Measurements from ENCODE around the gene SIPA1.
A peak's percentile ranks its signal among the peaks of the same experiment; 100 is the strongest.

Gene SIPA1

GRCh38 chr11:65637794-65638419 is at the start of gene SIPA1:
Gene SIPA1, plus strand, starts transcription at chr11:65638101. Its CDS starts 2,821 bp downstream, at chr11:65640922.
- peak within 1 kb of the TSS; percentile 47 to 98 (median 86) for H3K27ac ChIP-seq

GRCh38 chr11:65588199-65589054 is 49.5 kb upstream of the SIPA1 start:
- no peak overlapping the region for H3K4me3 ChIP-seq
- peak overlapping the region in 20 of 21 experiments; percentile 17 to 86 (median 68) for H3K27ac ChIP-seq

More at GRCh38 chr11:65637794-65638419, at the start of gene SIPA1:
- H3K4me3 ChIP-seq: peak within 1 kb of the TSS; percentile 48 to 82 (median 71)

- Histone ChIP-seq H3K27ac (peak overlapping the region in 3 of 21 experiments; percentile 11 to 84 (median 72)), H3K4me3 (no peak overlapping the region)
These were observed 48.3 kb upstream of the SIPA1 start for GRCh38 chr11:65589444-65590239.

- H3K4me3 ChIP-seq: no peak overlapping the region
- H3K27ac ChIP-seq: no peak overlapping the region
These were observed 47.6 kb upstream of the SIPA1 start for GRCh38 chr11:65590240-65590738.

- Histone ChIP-seq H3K27ac (peak overlapping the region in 11 of 21 experiments; percentile 16 to 73 (median 45)), H3K4me3 (peak overlapping the region in 1 of 7 experiments; percentile 21)
These were observed 45.7 kb upstream of the SIPA1 start for GRCh38 chr11:65591939-65592857.

- Histone ChIP-seq H3K27ac (peak overlapping the region in 12 of 21 experiments; percentile 11 to 73 (median 45)), H3K4me3 (peak overlapping the region in 1 of 7 experiments; percentile 21)
These were observed 44.9 kb upstream of the SIPA1 start for GRCh38 chr11:65592858-65593517.

- H3K4me3 ChIP-seq: no peak overlapping the region
- H3K27ac ChIP-seq: peak overlapping the region in 10 of 21 experiments; percentile 1 to 81 (median 17)
These were observed 44.1 kb upstream of the SIPA1 start for GRCh38 chr11:65593518-65594414.

GRCh38 chr11:65595131-65595530 is 42.8 kb upstream of the SIPA1 start:
- peak overlapping the region in 3 of 7 experiments; percentile 0 to 27 (median 12) for H3K4me3 ChIP-seq
- peak overlapping the region in 18 of 21 experiments; percentile 12 to 88 (median 68) for H3K27ac ChIP-seq

GRCh38 chr11:65595543-65596281 is 42.2 kb upstream of the SIPA1 start, which contains the start of gene KCNK7:
Gene KCNK7, minus strand, starts transcription at chr11:65595800. Its CDS starts 28 bp downstream, at chr11:65595772.
- peak within 1 kb of the TSS in 18 of 21 experiments; percentile 12 to 88 (median 68) for H3K27ac ChIP-seq
- peak within 1 kb of the TSS in 3 of 7 experiments; percentile 0 to 27 (median 12) for H3K4me3 ChIP-seq

- H3K27ac ChIP-seq: peak overlapping the region in 2 of 21 experiments; percentile 11 to 83
- H3K4me3 ChIP-seq: no peak overlapping the region
These were observed 41.4 kb upstream of the SIPA1 start for GRCh38 chr11:65596520-65596919.

GRCh38 chr11:65598258-65598699 is 39.6 kb upstream of the SIPA1 start:
- H3K4me3 ChIP-seq: no peak overlapping the region
- H3K27ac ChIP-seq: no peak overlapping the region

- no peak overlapping the region for H3K4me3 ChIP-seq
- no peak overlapping the region for H3K27ac ChIP-seq
These were observed 38.5 kb upstream of the SIPA1 start for GRCh38 chr11:65599216-65599954.

- H3K4me3 ChIP-seq: no peak overlapping the region
- H3K27ac ChIP-seq: no peak overlapping the region
These were observed 38.0 kb upstream of the SIPA1 start for GRCh38 chr11:65599955-65600246.

GRCh38 chr11:65604258-65604657 is 33.6 kb upstream of the SIPA1 start:
- H3K27ac ChIP-seq: no peak overlapping the region
- no peak overlapping the region for H3K4me3 ChIP-seq

GRCh38 chr11:65606876-65607613 is 30.9 kb upstream of the SIPA1 start:
- peak overlapping the region in 3 of 7 experiments; percentile 13 to 27 (median 20) for H3K4me3 ChIP-seq
- peak overlapping the region in 16 of 21 experiments; percentile 5 to 90 (median 75) for H3K27ac ChIP-seq
